GM13976 (cell line): Measurements from ENCODE around the gene YY1.
A peak's percentile ranks its signal among the peaks of the same experiment; 100 is the strongest.

Source experiments
- DNase-seq: peaks from one replicate; pipeline ENCODE4 v3.0.0; 2012; ENCODE audit warnings: low spot score
- CTCF ChIP-seq: IDR thresholded peaks from 2 replicates; pipeline ENCODE4 v1.5.1; 2012; ENCODE audit warnings: borderline replicate concordance, mild to moderate bottlenecking; ENCODE audit not compliant: insufficient read depth; ENCODE audit errors: extremely low read depth, missing control alignments, control extremely low read depth
- in situ Hi-C: fragments of 300-500 bp; cut with MboI; formaldehyde crosslinking; loops from one replicate; pipeline ENCODE4 v1.12.0; 2022; ENCODE audit warnings: low sequenced_read_pairs, mixed read lengths, inconsistent platforms; ENCODE audit not compliant: unreplicated experiment

YY1 gene

GRCh38 chr14:100297320-100298300 is 58.7 kb downstream of the YY1 start:
- TF ChIP-seq CTCF: no peak
- in situ Hi-C loops: loop anchor here (25.0 kb wide), 1 partner anchor 340 kb away; no protein-coding TSS in a partner anchor
- DNase-seq: peak; percentile 91

- DNase-seq: no peak
- in situ Hi-C loops: loop anchor here (25.0 kb wide), 1 partner anchor 339 kb away; no protein-coding TSS in a partner anchor
- TF ChIP-seq CTCF: no peak
Observed at GRCh38 chr14:100298551-100299237, 59.8 kb downstream of the YY1 start.

GRCh38 chr14:100299238-100299560 is 60.3 kb downstream of the YY1 start:
- in situ Hi-C loops: loop anchor here (25.0 kb wide), 1 partner anchor 338 kb away; no protein-coding TSS in a partner anchor
- no peak for TF ChIP-seq CTCF
- DNase-seq: no peak

- no peak for DNase-seq
- in situ Hi-C loops: no loop called here
- TF ChIP-seq CTCF: no peak
Observed at GRCh38 chr14:100302616-100303015, 63.7 kb downstream of the YY1 start.

GRCh38 chr14:100303179-100303578 is 64.2 kb downstream of the YY1 start:
- DNase-seq: peak; percentile 68
- in situ Hi-C loops: no loop called here
- peak; percentile 41 for TF ChIP-seq CTCF

- in situ Hi-C loops: no loop called here
- TF ChIP-seq CTCF: no peak
- DNase-seq: no peak
Observed at GRCh38 chr14:100303925-100304324, 65.0 kb downstream of the YY1 start.
